ENCODE measurements around the gene PTPRD. TPM values are rescaled to one million over a fixed set of nuclear protein-coding genes. Genes with fewer than 3 reads are reported as not detected.

Gene PTPRD
- total RNA-seq, 3 donors from 2014 or later, result 0.26 to 0.49 (median 0.28) TPM

DNA sequence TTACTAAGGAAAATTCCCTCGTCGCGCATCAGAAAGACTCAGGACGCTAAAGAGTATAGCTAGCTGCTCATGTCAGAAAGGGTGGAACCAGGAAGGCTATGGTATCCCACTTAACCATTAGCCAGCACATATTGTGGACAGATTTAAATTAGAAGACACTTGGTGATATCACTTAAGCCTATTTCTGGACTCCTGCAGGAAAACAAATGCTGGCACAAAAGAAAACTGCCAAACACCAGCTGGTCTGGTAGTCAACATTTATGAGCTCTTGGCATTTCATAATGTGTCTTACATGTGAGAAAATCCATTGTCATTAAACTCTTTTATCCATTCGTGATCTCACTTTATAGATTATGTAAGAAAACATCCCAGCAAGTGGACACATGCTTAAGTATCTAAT lies 377.4 kb downstream of the PTPRD start:
- no peak for ATAC-seq
- H3K4me3 Mint-ChIP-seq, result no peak overlapping the region
- no peaks in the 10 kb centered on the region for H3K4me1 Mint-ChIP-seq (ENCODE audit: low read depth)
- H3K27me3 Mint-ChIP-seq (ENCODE audit: low read depth), result no peaks in the 10 kb centered on the region
- peaks cover 4% of the 10 kb centered on the region for H3K9me3 Mint-ChIP-seq
- H3K36me3 Mint-ChIP-seq (ENCODE audit: insufficient read depth), result no peaks in the 10 kb centered on the region
- DNase-seq, result no peak

DNA sequence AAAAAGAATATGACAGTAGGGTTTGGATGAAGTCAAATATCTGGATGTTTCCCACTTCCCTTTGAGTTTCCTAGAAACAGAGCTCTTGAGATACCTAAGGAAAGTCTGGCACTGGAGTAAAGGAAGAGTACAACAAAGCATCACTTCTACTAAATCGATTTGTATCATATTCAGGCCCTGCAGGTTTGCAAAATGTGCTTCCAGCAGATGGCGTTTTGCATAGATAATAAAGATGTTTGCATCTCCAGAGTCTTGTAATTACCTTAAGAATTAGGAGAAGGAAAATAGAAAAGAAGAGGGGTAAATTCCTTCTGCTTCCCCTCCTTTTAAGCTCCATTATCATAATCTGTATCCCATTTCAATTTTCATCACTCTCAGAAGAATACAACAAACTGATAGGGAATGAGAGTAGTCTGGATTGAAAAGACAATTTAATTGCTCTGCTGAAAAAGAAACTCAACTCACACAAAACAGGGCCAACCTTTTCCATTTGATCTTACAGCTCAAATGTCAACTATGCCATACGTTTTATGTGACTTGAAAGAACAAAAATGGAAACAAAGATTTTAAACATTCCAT lies 380.4 kb downstream of the PTPRD start:
- Mint-ChIP-seq H3K9me3 (peaks cover 4% of the 10 kb centered on the region), H3K36me3 (ENCODE audit: insufficient read depth) (no peaks in the 10 kb centered on the region), H3K4me1 (ENCODE audit: low read depth) (no peaks in the 10 kb centered on the region), H3K27me3 (ENCODE audit: low read depth) (no peaks in the 10 kb centered on the region), H3K4me3 (no peak overlapping the region)
- DNase-seq (no peak), ATAC-seq (no peak)

- Mint-ChIP-seq H3K4me3 (no peak overlapping the region), H3K27me3 (ENCODE audit: low read depth) (no peaks in the 10 kb centered on the region), H3K36me3 (ENCODE audit: insufficient read depth) (no peaks in the 10 kb centered on the region), H3K4me1 (ENCODE audit: low read depth) (no peaks in the 10 kb centered on the region), H3K9me3 (peaks cover 3% of the 10 kb centered on the region)
- DNase-seq (no peak), ATAC-seq (no peak)
Observed at GRCh38 chr9:10230512-10230911, 382.3 kb downstream of the PTPRD start.

GRCh38 chr9:10228082-10228481 lies 384.7 kb downstream of the PTPRD start:
- ATAC-seq (no peak), DNase-seq (no peak)
- no peak overlapping the region for H3K4me3 Mint-ChIP-seq
- H3K9me3 Mint-ChIP-seq, result peaks cover 7% of the 10 kb centered on the region
- H3K4me1 Mint-ChIP-seq (ENCODE audit: low read depth), result no peaks in the 10 kb centered on the region
- H3K36me3 Mint-ChIP-seq (ENCODE audit: insufficient read depth), result no peaks in the 10 kb centered on the region
- no peaks in the 10 kb centered on the region for H3K27me3 Mint-ChIP-seq (ENCODE audit: low read depth)

GRCh38 chr9:10226996-10227395 lies 385.8 kb downstream of the PTPRD start:
- Mint-ChIP-seq H3K9me3 (peaks cover 7% of the 10 kb centered on the region), H3K27me3 (ENCODE audit: low read depth) (no peaks in the 10 kb centered on the region), H3K4me3 (no peak overlapping the region), H3K4me1 (ENCODE audit: low read depth) (no peaks in the 10 kb centered on the region), H3K36me3 (ENCODE audit: insufficient read depth) (no peaks in the 10 kb centered on the region)
- DNase-seq (no peak), ATAC-seq (no peak)

GRCh38 chr9:10212702-10213101 lies 400.1 kb downstream of the PTPRD start:
- no peak for ATAC-seq
- no peak for DNase-seq
- no peaks in the 10 kb centered on the region for H3K36me3 Mint-ChIP-seq (ENCODE audit: insufficient read depth)
- peaks cover 3% of the 10 kb centered on the region for H3K9me3 Mint-ChIP-seq
- no peak overlapping the region for H3K4me3 Mint-ChIP-seq
- no peaks in the 10 kb centered on the region for H3K27me3 Mint-ChIP-seq (ENCODE audit: low read depth)
- H3K4me1 Mint-ChIP-seq (ENCODE audit: low read depth), result no peaks in the 10 kb centered on the region

- ATAC-seq, result no peak
- DNase-seq, result no peak
- Mint-ChIP-seq H3K9me3 (peaks cover 4% of the 10 kb centered on the region), H3K27me3 (ENCODE audit: low read depth) (no peaks in the 10 kb centered on the region), H3K36me3 (ENCODE audit: insufficient read depth) (no peaks in the 10 kb centered on the region), H3K4me3 (no peak overlapping the region), H3K4me1 (ENCODE audit: low read depth) (no peaks in the 10 kb centered on the region)
Observed at GRCh38 chr9:10208691-10209069, 404.1 kb downstream of the PTPRD start.

GRCh38 chr9:10204276-10204675 lies 408.5 kb downstream of the PTPRD start:
- H3K9me3 Mint-ChIP-seq, result peaks cover 12% of the 10 kb centered on the region
- no peaks in the 10 kb centered on the region for H3K27me3 Mint-ChIP-seq (ENCODE audit: low read depth)
- ATAC-seq (no peak), DNase-seq (no peak)
- H3K4me1 Mint-ChIP-seq (ENCODE audit: low read depth), result no peaks in the 10 kb centered on the region
- H3K36me3 Mint-ChIP-seq (ENCODE audit: insufficient read depth), result no peaks in the 10 kb centered on the region
- no peak overlapping the region for H3K4me3 Mint-ChIP-seq

GRCh38 chr9:10173561-10173960 lies 439.2 kb downstream of the PTPRD start:
- ATAC-seq, result no peak
- no peaks in the 10 kb centered on the region for H3K27me3 Mint-ChIP-seq (ENCODE audit: low read depth)
- DNase-seq, result no peak
- no peaks in the 10 kb centered on the region for H3K4me1 Mint-ChIP-seq (ENCODE audit: low read depth)
- H3K9me3 Mint-ChIP-seq, result peaks cover 9% of the 10 kb centered on the region
- no peak overlapping the region for H3K4me3 Mint-ChIP-seq
- H3K36me3 Mint-ChIP-seq (ENCODE audit: insufficient read depth), result no peaks in the 10 kb centered on the region

DNA sequence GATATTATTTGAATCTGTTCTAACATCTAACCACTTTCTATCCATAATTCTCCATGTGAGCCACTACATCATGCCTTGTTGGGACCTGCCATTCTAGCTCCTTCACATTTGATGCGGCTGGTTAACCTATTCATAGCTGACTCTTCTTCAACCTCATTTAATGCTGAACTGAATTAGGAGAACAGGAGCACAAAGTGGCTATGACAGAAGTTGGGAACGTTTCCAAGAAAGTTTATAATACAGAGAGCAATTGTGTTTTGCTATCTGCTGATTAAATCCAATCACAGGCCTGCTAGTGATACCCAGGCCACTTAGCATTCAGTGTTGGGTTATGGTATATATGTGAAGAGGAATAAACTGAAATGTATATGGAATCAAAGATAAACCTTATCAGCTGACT lies 440.3 kb downstream of the PTPRD start:
- DNase-seq (no peak), ATAC-seq (no peak)
- H3K27me3 Mint-ChIP-seq (ENCODE audit: low read depth), result no peaks in the 10 kb centered on the region
- no peaks in the 10 kb centered on the region for H3K4me1 Mint-ChIP-seq (ENCODE audit: low read depth)
- H3K36me3 Mint-ChIP-seq (ENCODE audit: insufficient read depth), result no peaks in the 10 kb centered on the region
- H3K9me3 Mint-ChIP-seq, result peaks cover 9% of the 10 kb centered on the region
- H3K4me3 Mint-ChIP-seq, result no peak overlapping the region

GRCh38 chr9:10168241-10168640 lies 444.6 kb downstream of the PTPRD start:
- ATAC-seq, result no peak

GRCh38 chr9:10148796-10149195 lies 464.0 kb downstream of the PTPRD start:
- DNase-seq (no peak), ATAC-seq (no peak)
- H3K9me3 Mint-ChIP-seq, result peaks cover 7% of the 10 kb centered on the region
- H3K27me3 Mint-ChIP-seq (ENCODE audit: low read depth), result no peaks in the 10 kb centered on the region
- H3K4me3 Mint-ChIP-seq, result no peak overlapping the region
- H3K4me1 Mint-ChIP-seq (ENCODE audit: low read depth), result no peaks in the 10 kb centered on the region
- H3K36me3 Mint-ChIP-seq (ENCODE audit: insufficient read depth), result no peaks in the 10 kb centered on the region

More at GRCh38 chr9:10168241-10168640, 444.6 kb downstream of the PTPRD start:
- peaks cover 4% of the 10 kb centered on the region for H3K9me3 Mint-ChIP-seq
- no peak overlapping the region for H3K4me3 Mint-ChIP-seq
- no peaks in the 10 kb centered on the region for H3K36me3 Mint-ChIP-seq (ENCODE audit: insufficient read depth)
- no peak for DNase-seq
- H3K4me1 Mint-ChIP-seq (ENCODE audit: low read depth), result no peaks in the 10 kb centered on the region
- no peaks in the 10 kb centered on the region for H3K27me3 Mint-ChIP-seq (ENCODE audit: low read depth)

GRCh38 chr9:10146517-10147331 lies 466.1 kb downstream of the PTPRD start:
- H3K4me1 Mint-ChIP-seq (ENCODE audit: low read depth), result no peaks in the 10 kb centered on the region
- DNase-seq, result no peak
- H3K9me3 Mint-ChIP-seq, result peaks cover 11% of the 10 kb centered on the region
- H3K4me3 Mint-ChIP-seq, result no peak overlapping the region
- ATAC-seq, result no peak
- H3K36me3 Mint-ChIP-seq (ENCODE audit: insufficient read depth), result no peaks in the 10 kb centered on the region
- no peaks in the 10 kb centered on the region for H3K27me3 Mint-ChIP-seq (ENCODE audit: low read depth)

DNA sequence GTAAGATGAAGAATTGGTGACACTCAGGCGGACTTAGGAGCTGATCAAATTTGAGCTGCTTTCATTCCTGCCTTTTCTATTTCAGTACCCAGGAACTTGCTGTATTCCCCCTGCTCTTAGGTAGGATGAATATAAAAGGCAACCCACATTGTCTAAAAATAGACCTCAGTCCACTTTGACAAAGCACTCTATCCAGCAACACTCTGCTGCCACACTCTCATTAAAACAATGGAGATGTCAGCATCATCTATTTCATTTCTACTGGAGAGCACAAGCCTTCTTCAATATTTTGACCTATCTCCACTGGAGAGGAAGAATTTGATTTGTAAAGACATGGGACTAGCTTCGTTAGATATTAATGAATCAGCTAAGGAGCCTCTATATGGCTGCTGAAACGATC lies 468.4 kb downstream of the PTPRD start:
- H3K9me3 Mint-ChIP-seq, result peaks cover 19% of the 10 kb centered on the region
- H3K27me3 Mint-ChIP-seq (ENCODE audit: low read depth), result no peaks in the 10 kb centered on the region
- no peaks in the 10 kb centered on the region for H3K36me3 Mint-ChIP-seq (ENCODE audit: insufficient read depth)
- no peak overlapping the region for H3K4me3 Mint-ChIP-seq
- H3K4me1 Mint-ChIP-seq (ENCODE audit: low read depth), result no peaks in the 10 kb centered on the region
- no peak for ATAC-seq
- DNase-seq, result no peak

DNA sequence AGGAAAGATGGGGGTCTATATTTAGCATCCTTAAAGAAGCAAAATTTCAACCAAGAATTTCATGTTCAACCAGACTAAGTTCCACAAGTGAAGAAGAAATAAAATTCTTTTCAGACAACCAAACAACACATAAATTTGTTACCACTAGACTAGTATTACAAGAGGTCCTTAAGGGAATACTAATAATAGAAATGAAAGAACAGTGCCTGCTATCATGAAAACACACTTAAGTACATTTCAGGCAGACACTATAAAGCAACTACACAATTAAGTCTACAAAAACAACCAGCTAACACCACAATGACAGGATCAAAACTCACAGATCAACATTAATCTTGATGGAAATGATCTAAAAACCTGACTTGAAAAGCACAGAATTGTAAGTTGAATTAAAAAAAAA lies 477.2 kb downstream of the PTPRD start:
- ATAC-seq, result no peak
- H3K4me1 Mint-ChIP-seq (ENCODE audit: low read depth), result no peaks in the 10 kb centered on the region

More for the DNA sequence above, 477.2 kb downstream of the PTPRD start:
- no peak overlapping the region for H3K4me3 Mint-ChIP-seq
- H3K9me3 Mint-ChIP-seq, result peaks cover 30% of the 10 kb centered on the region
- no peak for DNase-seq
- no peaks in the 10 kb centered on the region for H3K36me3 Mint-ChIP-seq (ENCODE audit: insufficient read depth)
- no peaks in the 10 kb centered on the region for H3K27me3 Mint-ChIP-seq (ENCODE audit: low read depth)

Data from activated T-cell treated with anti-CD3 and anti-CD28 coated beads, Interleukin-2, amount 50 U/mL, for 4 hours (primary cell).